SHP77 treated with DMSO at 0.1 percent for 48 hours (cell line): ENCODE measurements around the gene DCD.
"Not testable (repeated sequence)": the region's sequence is repeated elsewhere in the genome, so short reads cannot be mapped to it uniquely, and the experiment has no call there.

Experiments
- DNase-seq: peaks from one replicate; lab custom pipeline; 2025; lab: John Stamatoyannopoulos, UW

The DCD gene, protein sequence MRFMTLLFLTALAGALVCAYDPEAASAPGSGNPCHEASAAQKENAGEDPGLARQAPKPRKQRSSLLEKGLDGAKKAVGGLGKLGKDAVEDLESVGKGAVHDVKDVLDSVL

DNA sequence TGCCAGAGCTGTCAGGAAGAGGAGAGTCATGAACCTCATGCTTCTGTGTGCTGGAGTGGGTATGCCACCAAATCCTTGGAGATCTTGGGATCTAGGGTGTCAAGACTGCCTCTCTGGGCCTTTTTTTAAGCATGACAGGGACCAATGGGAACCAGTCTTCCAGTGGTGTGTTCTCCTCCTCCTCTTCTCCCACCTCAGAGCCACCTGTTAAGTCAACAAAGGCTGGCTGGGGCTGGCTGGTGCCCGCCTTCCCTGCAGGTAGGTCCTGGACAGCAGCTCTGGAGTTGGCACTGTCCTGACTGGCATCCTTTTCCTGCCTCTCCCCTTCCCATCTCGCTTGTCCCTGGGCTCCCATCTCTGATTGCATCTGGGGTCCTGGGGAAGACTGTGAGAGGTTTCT is at the start of gene DCD:
Gene DCD (minus strand): TSS at position 101 of the 400 bp plus-strand sequence. CDS start 62 bp downstream, at position 39.
- DNase-seq = no peak

DNA sequence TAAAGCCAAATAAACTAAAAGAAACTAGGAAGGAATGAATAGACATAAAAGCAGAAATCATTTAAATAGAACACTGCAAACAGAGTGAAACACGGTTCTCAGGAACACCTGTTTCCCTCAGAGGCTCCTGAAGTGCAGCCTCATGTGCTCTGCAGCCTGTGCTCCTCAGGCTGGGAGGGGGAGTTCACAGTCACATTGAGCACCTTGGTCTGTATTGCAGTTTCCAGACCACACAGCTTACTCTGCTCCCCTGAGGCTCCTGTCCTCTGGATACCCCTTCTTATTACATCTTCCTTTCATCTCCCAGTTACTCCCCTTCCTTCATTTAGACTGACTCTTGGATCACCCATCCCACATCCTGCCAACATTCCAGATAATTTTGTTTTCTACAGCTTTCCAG is 49.7 kb upstream of the DCD start:
- DNase-seq = no peak

DNA sequence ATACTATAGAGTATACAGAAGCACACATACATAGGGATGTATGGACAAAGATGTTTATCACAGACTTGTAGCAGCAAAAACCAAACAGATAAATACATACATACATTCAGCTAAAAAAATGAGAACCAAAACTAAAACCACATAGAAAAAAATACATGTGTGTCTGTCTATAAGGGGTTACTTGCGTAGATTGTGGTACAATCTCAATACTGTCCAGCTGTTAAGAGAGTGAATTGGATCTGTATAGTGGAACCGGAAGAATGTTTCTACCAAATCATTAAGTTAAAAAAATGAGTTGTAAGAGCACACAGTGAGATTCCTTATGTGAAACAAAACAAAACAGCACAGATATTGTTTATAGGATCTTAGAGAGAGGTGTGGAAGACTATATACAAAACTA is 44.2 kb upstream of the DCD start:
- no peak for DNase-seq

DNA sequence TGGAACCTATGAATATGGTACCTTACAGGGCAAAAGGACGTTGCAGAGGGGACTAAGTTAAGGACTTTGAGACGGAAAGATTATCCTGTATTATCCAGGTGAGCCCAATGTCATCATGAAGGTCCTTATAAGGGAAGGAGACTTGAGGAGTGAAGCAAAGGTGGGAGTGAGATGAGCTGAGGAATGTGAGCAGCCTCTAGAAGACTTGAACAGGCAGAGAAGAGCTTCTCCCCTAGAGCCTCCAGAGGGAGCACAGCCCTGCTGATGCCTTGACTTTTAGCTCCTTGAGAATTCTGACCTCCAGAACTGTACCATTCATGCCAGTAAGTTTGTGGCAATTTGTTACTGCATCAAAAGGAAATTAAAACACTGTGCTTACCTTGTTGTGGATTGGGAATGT is 41.8 kb upstream of the DCD start:
- no peak for DNase-seq

DNA sequence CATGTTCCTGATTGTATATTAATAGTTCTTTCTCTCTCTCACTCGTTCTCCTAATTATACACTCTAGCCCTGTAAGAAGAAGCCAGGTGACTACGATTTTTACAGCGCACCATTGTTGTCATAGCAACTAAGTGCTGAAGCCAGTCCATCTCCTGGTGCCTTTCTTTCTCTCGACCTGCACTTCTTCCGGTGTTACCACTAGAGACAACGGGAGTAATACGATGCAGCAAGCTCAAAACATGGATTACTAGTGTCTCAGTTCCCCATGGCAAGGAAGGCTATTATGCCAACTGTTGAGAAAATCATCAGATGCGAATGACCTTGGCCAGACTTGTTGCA is 40.8 kb upstream of the DCD start:
- no peak for DNase-seq

DNA sequence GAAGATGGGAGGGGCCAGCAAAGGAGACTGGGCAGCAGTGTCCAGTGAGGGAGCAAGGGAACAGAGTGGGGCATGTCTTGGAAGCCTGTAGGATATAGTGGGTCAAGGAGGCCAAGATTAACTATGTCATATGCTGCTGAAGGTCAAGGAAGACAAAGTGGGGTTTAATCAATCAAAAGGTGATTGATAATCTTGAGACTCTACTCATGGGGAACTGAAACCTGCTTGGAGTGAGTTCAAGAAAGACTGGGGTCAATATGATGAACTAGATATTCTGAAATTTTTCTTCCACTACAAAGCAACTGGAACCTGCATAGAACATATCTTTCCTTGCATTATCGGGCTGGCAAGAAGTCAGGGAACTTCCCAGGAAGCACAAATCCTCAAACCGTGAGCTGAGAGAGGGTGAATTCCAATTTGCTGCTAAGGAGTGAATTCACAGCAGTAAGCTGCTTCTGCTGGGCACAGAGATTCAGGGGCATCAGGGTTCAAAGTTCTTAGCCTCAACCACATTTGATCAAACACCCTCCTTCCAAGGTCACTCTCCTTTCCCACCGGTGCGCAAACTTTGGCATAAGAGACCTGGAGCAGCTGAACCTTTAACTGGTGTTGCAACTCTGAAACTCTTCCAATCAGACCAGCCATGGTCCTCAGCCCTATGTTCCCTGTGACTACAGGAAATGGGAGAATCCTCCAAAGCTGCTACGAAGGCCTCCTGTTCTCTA is 40.3 kb upstream of the DCD start:
- DNase-seq = no peak

DNA sequence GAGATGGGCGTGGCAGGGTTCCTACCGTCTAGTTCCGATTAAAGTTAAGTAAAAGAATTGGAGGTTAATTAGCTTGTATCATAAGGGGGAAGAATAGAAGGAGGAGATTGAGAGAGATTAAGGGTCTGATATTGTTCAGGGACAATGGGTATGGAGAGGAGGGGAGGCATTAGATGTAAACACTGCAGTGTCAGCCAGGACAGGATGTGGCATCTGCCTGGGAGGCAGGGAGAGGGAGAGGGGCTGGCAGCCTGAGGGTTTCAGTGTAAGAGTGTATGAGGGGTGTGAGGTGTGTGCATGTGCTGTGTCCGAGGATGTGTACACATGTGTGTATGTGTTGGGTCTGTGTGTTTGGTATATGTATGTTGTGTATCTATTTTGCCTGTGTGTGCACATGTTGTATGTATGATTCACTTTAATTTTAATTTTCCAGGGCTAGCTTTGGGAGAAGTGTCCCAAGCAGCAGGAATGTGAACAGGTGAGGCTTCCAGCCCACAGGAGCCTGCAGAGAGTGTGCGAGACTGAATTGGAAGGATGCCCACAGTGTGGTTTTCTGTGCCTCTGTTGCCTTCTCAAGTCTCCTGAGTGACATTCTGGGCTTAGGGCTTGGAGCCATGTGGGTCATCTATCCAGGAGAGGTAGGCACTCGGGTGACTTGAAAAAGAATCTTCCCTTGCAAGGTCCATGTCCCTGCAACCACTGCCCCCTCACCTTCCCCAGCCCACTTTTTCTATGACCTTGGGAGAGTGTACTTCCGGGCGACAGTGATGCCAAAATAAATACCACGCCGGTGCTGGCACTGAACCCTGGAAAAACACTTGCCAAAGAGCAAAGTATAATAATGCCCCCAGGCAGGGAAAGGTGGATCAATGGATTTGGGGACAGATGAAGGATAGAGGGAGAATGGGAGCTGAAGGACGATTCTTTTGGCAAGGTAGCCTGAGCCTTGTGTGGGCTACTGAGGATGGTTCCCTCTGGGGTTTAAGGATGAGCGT is 36.8 kb upstream of the DCD start:
- DNase-seq = no peak

DNA sequence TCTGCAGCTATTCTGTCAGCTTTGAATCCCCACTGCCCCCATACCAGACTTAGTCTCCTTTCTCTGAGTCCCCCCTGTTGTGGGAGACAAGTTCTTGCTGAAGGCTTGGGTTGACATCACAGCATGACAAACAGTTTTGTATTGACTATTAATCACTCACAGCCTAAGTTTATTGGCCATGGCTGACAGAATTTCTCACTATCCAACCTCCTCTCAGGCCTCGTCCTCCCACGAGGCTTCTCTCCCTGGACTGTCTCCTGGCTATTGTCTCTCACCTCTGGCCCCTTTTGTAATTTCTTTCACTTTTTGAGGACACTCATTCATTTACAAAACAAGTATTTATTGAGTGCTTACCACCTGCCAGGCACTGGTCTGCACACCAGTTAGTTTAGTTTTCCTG is 35.2 kb upstream of the DCD start:
- DNase-seq = no peak

DNA sequence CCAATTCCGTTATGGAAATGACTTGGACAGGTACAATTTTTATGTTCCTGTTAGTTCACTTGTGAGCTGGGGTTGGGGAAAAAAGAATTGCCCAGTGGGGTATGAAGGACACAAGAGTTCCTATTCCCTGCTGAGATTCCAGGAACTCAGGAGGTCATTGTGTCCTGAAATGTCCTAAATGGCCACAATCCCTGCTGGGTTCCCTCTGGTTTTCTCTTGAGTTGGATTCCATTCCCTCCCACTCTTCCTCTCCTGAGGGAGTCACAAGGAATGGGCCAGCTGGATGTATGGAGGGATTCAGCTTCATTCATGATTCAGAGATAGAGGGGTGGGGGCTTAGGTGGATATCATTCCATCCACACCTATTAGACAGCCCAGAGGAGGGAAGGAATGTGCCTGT is 34.5 kb upstream of the DCD start:
- DNase-seq = no peak

DNA sequence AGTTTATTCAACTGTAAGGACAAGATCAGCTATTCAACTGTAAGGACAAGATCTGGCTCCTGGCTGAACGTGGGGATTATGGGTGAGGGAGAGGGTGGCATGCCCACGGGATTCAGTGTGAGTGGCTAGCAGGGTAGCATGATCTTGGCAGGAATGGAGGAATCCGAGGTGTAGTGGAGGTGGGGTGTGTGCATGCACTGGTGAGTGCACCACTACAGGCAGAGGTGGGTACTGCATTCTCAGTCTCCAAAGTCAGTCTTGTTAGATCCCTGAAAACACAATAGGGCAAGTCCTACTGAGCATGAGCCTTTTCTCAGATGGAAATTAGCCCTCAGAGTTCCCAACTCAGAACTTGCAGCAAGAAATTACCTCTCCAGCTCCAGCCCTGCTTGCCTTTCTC is 32.2 kb upstream of the DCD start:
- DNase-seq = no peak

DNA sequence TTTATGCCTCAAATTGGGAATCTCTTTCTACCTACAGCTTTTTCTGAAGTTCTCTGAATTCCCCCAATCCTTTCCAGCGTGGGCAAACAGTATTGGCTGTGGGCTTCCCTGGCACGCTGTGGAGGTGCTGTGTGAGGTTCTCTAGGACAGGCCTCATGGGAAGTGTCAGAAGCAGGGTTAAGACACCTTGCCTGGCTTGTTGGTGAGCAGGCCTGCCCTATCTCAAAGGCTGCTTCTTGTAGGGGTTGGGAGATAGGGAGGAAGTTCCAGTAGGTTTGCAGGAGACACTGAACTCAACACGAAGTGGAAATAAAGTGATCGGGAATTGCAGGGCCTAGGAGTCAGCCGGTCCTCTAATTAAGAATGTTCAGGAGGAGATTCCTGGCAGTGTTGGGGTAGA is 30.0 kb upstream of the DCD start:
- DNase-seq = no peak

DNA sequence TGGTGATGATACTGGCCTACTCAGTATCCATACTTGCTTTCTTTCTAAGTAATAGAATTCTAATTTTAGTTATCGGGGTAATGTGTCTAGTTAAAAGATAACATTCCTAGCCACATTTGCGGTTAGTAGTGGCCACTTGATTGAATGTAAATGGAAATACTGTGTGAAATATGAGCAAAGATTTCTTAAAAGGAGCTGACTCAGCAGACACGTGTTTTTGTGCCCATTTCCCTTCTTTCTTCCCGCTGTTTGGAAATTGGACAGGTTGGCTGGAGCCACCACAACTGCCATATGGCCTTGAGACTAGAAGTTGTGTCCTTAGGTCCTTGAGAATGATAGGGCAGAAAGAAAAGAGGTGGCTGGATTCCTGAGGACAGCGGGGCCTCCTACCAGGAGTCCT is 19.8 kb upstream of the DCD start:
- no peak for DNase-seq

DNA sequence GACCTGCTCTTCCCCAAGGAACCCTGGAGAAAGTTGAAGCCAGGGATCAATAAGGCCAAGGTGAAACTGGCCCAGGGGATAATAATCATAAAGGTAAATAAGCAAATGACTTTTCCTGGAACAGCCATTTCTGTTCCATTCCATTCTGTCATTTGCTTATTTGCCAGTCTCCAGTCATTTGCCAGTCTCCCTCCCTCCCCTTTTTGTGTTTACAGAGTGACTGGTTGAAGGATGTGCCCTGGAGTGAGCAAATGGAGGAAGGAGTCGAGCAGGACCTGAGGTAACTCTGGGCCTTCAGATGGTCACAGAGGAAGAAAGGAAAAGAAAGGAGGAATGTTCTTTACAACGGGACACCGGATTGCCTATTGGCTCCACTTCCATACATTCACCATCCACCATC is 17.8 kb upstream of the DCD start:
- DNase-seq = no peak

DNA sequence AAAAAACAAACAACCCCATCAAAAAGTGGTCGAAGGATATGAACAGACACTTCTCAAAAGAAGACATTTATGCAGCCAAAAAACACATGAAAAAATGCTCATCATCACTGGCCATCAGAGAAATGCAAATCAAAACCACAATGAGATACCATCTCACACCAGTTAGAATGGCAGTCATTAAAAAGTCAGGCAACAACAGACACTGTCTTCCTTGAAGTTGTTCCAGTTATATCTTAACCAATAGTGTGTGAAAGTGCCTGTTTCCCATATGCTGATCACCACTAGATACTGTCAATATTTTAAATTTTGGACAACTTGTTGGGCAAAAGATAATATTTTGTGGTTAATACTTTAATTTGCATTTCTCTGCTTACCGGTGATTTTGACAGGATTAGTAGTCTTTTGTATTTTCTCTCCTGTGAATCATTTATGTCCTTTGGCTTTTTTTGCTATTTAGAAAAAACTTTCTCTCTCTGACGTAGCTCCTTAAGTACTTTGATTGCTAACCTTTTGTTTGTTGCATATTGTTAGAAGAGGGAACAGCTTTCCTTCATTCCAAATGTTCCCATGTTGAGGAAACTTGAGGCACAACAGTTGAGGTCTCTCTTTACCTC is 17.0 kb upstream of the DCD start:
- DNase-seq = not testable (repeated sequence)

DNA sequence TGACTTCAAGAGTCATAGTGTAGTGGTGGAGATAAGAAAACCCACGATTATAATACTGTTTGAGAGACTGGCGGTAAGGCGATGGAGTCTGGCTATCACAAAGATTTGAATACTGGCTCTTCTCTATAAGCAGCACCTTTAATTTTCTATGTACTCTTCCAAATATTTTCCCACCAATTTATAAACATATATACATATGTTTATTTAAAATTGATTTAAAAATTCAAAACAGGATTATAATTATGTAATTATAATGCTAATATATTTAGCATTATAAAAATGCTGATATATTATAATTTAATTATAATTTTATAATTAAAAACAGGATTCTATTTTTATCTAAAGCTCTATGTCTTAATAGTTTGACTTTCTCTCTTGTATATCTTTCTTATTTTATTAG is 15.4 kb upstream of the DCD start:
- DNase-seq = no peak

DNA sequence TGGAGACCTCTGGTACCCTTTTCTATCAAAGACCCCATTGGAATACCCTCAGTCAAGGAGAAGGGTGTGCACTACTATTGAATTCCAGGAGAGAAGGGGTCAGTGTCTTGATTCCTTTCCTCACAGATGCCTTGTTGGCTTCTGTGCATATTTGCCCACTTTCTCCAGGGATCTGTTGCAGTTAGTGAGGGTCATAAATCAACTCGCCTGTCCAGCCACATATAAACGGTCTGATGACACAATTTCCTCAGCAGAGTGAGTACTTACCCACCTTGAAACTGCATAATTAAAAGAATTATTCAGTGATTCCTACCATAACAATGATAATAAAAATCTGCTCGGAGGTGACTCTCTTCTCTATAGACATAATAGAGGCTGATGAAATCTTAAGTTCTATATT is 13.9 kb upstream of the DCD start:
- no peak for DNase-seq

DNA sequence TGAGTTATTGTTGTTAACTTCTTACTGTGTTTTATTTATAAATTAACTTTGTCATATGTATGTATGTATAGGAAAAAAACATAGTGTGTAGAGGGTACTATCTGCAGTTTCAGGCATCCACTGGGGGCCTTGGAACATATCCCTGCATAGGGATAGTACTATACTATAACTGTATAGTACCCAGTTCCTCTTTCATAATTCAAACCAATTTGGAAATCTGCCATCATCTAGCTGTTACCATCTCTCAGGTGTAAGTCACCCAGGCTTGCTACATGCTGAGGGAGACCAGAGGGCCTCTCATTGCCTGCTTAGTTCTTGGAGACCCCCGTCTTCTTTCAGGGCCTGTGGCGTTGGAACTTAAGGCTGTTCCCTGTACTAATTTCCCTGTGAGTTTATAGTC is 12.9 kb upstream of the DCD start:
- DNase-seq = no peak

DNA sequence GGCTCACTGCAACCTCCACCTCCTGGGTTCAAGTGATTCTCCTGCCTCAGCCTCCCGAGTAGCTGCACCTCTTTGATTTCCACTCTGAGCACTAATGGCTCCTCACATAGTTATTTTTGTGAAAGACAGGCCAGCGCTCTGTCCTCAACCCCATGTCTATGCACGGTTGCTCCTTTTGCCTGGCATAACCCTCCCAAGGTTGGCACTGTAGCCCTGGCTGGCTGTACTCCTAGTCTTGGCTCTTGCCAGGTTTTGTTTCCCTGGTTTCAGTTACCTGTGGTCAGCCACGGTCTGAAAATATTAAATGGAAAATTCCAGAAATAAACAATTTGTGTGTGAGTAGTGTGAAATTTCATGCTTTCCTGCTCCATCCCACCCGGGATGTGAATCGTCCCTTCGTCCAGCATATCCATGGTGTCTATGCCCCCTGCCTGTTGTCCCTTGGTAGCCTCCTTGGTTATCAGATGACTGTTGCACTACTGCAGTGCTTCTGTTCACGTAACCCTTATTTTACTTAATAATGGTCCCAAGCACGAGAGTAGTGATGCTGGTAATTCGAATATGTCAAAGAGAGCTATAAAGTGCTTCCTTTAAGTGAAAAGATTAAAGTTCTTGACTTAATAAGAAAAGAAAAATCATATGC is 12.3 kb upstream of the DCD start:
- DNase-seq = no peak

DNA sequence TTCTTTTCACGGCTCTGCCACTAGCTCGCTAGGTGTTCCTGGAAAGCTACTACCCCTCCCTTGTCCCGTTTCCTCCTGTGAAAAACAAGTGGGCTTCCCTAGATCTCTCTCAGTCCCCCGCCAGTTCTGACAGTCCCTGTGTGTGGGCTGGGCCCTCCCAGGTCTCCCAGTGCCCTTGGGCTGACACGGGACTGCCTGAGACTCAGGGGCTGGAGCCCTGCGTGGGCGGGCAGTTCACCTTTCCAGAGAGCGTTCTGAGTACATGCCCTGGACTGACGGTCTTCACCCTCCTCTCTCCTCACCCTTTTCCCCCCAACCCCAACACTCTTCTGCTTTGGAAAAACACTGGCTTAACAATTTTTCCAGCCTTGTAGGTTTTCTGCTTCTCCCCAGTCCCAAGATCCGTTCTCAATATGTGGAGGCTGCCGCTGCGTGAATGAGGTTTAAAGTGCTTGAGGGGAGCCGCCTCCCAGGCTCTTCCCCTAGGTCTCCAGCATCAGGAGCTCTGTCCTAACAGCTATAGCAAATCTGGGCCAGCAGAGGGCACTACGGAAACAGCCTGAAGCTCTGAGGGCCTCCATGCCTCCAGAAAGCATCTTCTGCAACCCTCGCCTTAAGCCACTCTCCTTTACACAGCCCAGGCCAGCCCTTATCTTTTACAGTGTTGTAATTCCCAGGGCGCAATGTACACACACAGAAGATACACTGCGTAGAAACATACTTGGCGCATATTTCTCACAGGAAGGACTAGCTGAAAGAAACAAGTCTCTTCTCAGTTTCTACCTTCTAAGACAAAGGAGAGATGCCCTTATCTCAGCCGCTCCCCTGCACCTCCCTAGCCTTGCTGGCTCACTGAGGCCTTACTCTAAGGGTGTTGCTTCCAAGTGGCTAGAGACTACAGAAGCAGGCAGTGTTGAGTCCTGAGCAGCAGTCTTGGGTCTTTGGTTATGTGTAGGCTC is 10.4 kb upstream of the DCD start:
- DNase-seq = peak; percentile 4

DNA sequence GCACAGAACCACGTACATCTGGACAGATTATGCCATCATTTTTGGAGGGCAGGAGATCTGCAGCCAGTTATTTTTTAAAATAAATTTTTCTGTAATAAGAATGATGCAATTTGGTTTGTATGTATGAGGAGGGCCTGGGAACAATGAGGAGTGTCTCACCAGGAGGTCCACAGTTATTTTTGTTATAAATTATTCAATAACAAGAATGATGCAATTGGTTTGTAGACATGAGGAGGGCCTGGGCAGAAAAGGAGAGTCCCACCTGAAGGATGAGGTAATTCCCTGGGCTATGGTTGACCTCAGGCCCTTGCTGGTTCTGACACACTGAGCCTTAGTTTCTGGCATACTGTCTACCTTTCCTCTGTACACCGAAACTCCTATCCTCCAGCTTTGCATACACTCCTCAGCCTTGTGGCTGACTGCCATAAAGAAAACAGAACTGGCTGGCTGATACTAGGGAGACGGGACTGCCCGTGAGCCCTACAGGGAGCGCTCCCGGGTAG is 9.0 kb upstream of the DCD start:
- DNase-seq = no peak

DNA sequence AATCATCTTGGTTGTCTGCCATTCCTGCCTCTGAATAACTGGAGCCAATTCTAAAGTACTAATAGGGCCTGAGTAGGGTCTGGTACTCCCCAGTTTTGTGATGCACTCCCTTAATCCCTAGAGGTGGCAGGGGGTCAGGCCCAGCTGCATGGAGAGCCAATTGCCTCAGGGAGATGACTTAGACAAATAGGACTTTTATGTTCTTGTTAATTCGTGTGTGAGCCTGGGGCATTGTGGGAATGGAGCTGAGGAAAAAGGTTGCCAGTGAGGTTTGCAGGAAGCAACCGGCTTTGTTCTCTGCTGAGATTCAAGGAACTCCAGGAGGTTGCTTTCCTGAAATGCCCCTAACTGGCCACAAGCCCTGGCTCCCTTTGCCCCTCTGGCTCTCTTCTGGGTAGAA is 6.8 kb upstream of the DCD start:
- DNase-seq = no peak
